ENCODE measurements around the gene YWHAH. TPM values are rescaled to one million over a fixed set of nuclear protein-coding genes. Genes with fewer than 3 reads are reported as not detected.

The YWHAH gene
- total and polyA plus RNA-seq, 9 of the 15 experiments (the other 6 are each of a cell fraction or from before 2014, with no cell fraction given), result 32.0 to 177 (median 114) TPM

DNA sequence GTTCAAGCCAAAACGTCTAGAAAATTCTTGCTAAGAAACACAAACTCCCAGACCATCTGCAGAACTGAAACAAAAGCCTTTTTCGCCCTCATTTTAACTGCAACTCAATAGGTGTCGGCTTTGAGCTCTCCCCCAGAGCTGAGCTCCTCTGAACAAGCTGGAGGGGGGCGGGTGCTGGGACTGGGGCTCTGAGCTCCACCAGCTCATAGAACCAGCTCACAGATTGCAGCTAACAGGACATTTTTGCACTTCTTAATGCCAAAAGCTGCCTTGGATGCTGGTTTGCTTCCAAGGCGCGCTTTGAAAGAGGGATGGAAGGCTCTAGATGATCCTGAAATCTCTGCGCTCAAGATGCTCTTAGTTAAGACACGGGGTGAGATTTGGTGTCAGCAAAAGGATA is 6.0 kb upstream of the YWHAH start:
- Histone ChIP-seq H3K79me2 (ENCODE audit: control insufficient read depth, insufficient read depth, low read length) (no peaks in the 10 kb centered on the region), H3K9me3 (replicated peaks; ENCODE audit: control insufficient read depth, insufficient read depth, low read depth, low read length) (no peaks in the 10 kb centered on the region), H3K27ac (ENCODE audit: extremely low read depth, low read depth, low read length) (no peak overlapping the region), H3K9ac (ENCODE audit: insufficient read depth in 1 of 2, low read depth in 2 of 2, low read length in 2 of 2) (no peak overlapping the region), H3K27me3 (ENCODE audit: control insufficient read depth in 2 of 2, insufficient read depth in 2 of 2, low read length in 2 of 2) (no peaks in the 10 kb centered on the region), H3K9me1 (ENCODE audit: control insufficient read depth, insufficient read depth, low read length) (no peaks in the 10 kb centered on the region), H3K36me3 (ENCODE audit: control insufficient read depth, insufficient read depth, low read length) (no peaks in the 10 kb centered on the region), H4K20me1 (replicated peaks; ENCODE audit: control insufficient read depth, insufficient read depth, low read length) (no peaks in the 10 kb centered on the region), H3K4me3 (no peak overlapping the region), H3K4me2 (ENCODE audit: insufficient read depth, low read length) (no peak overlapping the region; the same call in 1 of the 2 replicates), H2AFZ (ENCODE audit: low read depth, low read length) (no peak overlapping the region), H3K4me1 (replicated peaks in 1 of 2; ENCODE audit: control insufficient read depth in 2 of 2, insufficient read depth in 2 of 2, low read length in 2 of 2) (peaks cover 37 to 40% of the 10 kb centered on the region in 2 experiments)
- FAIRE-seq (no peak), ATAC-seq (no peak), DNase-seq (ENCODE audit: extremely low read depth in 1 of 4, low spot score in 3 of 4) (no peak)
- TF ChIP-seq ZNF184 (CRISPR knock-in tag; IDR thresholded peaks at IDR 0.05) (no peak), MBD1 (CRISPR knock-in tag; IDR thresholded peaks at IDR 0.05) (no peak), HDAC8 (tag; IDR thresholded peaks at IDR 0.05) (no peak), CBX1 (IDR thresholded peaks at IDR 0.05; ENCODE audit: low read depth) (no peak), NFYB (IDR thresholded peaks at IDR 0.05; ENCODE audit: extremely low read depth, insufficient read length) (no peak), MTA2 (IDR thresholded peaks at IDR 0.05; ENCODE audit: low read depth) (no peak), HMGN3 (IDR thresholded peaks at IDR 0.05; ENCODE audit: borderline replicate concordance, extremely low read depth, insufficient read length, low read depth, low read length) (no peak), MEF2D (tag; conservative IDR thresholded peaks at IDR 0.05; ENCODE audit: low read depth) (no peak)
- BruUV-seq (replicated peaks), result no TSS peak
- in situ Hi-C loops (cut with MboI), result no loop called here
- intact Hi-C loops (cut with micrococcal nuclease), result no loop called here
- ChIA-PET POLR2A (no interaction called here), CTCF (ENCODE audit: low intra/inter-chr PET ratio) (no interaction called here)
- WGBS (ENCODE audit: insufficient coverage, low coverage, missing lambda C conversion rate), result 60% methylated on average over 8 of the region's 8 CpGs
